ENCODE data around the gene PPP1R13L. TPM values are rescaled to one million over a fixed set of nuclear protein-coding genes. Genes with fewer than 3 reads are reported as not detected.

PPP1R13L gene
- total and polyA plus RNA-seq, 2 of the 8 experiments (the other 6 are each of a cell fraction or from before 2014, with no cell fraction given): 9.1 to 15.3 TPM

DNA sequence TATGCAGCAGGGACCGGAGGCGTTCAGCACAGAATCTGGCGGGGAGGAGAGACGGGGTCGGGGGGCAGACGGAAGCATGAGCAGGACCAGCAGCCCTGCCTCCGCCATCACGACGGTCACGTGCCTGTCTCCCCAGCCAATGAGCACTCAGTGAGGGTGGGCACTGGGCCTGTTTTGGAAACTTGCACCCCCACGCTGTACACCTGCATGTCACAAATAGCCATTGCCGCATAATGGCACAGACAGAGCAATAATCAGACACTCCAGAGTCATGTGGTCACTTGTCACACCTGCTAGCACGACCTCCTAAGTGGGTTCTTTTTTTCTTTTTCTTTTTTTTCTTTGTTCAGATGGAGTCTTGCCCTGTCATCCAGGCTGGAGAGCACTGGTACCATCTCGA lies 43.3 kb downstream of the PPP1R13L start:
- H3K23ac ChIP-seq (ENCODE audit: insufficient read length): no peak overlapping the region
- H3K4ac ChIP-seq (replicated peaks; ENCODE audit: insufficient read length, low read depth, low read length): no peak overlapping the region
- H2BK12ac ChIP-seq (ENCODE audit: low read depth, low read length): no peak overlapping the region
- H3K27ac ChIP-seq (ENCODE audit: low read depth, low read length): no peak overlapping the region
- no peak overlapping the region for H4K5ac ChIP-seq (ENCODE audit: insufficient read length, low read depth, low read length)
- CTCF ChIA-PET (ENCODE audit: partially characterized antibody): no interaction called here
- H3K9me3 ChIP-seq (ENCODE audit: insufficient read depth in 2 of 2, low read depth in 1 of 2, low read length in 1 of 2): no peaks in the 10 kb centered on the region
- no peak overlapping the region for H4K8ac ChIP-seq (ENCODE audit: extremely low read depth, insufficient read depth, low read length)
- POLR2A ChIA-PET (ENCODE audit: partially characterized antibody): interaction anchor here (1.2 to 4.9 kb wide), 3 partner anchors 8 to 13 kb away, joined by 3 to 25 read pairs (median 3); no protein-coding TSS in a partner anchor
- no peaks in the 10 kb centered on the region for H3K23me2 ChIP-seq (ENCODE audit: low read depth, low read length)
- H3K56ac ChIP-seq (replicated peaks; ENCODE audit: insufficient read length, low read depth, low read length): no peak overlapping the region
- no peak overlapping the region for H2BK20ac ChIP-seq (ENCODE audit: low read length)
- H3K14ac ChIP-seq (ENCODE audit: insufficient read length): no peak overlapping the region
- H3K4me1 ChIP-seq (replicated peaks in 1 of 4; ENCODE audit: control insufficient read depth in 3 of 4, insufficient read depth in 4 of 4, low read length in 3 of 4): no peaks in the 10 kb centered on the region
- H3K18ac ChIP-seq (ENCODE audit: extremely low read depth, low read length): no peak overlapping the region
- peaks cover 4% of the 10 kb centered on the region for H3K79me1 ChIP-seq (ENCODE audit: low read depth, low read length)
- no peak overlapping the region for H3K9ac ChIP-seq (replicated peaks in 1 of 4; ENCODE audit: extremely low read depth in 1 of 4, low read depth in 3 of 4, low read length in 3 of 4)
- no peak for FAIRE-seq
- H3K36me3 ChIP-seq (ENCODE audit: control insufficient read depth in 2 of 4, insufficient read depth in 4 of 4, low read length in 3 of 4): peaks cover 21 to 68% (median 44%) of the 10 kb centered on the region in 4 experiments
- no peaks in the 10 kb centered on the region for H3K27me3 ChIP-seq (replicated peaks in 1 of 4; ENCODE audit: control insufficient read depth in 3 of 4, extremely low read depth in 1 of 4, insufficient read depth in 3 of 4, low read length in 3 of 4)
- no peak overlapping the region for H2AK5ac ChIP-seq (ENCODE audit: low read depth, low read length)
- DNase-seq (ENCODE audit: low read depth in 1 of 2, low spot score in 2 of 2): no peak
- H2AFZ ChIP-seq (ENCODE audit: low read length): no peak overlapping the region
- H3K4me3 ChIP-seq (ENCODE audit: extremely low read depth in 1 of 4, insufficient read depth in 2 of 4, low read depth in 3 of 4, low read length in 4 of 4): no peak overlapping the region
- H2BK15ac ChIP-seq (ENCODE audit: low read length): no peak overlapping the region
- no peak overlapping the region for H4K91ac ChIP-seq (replicated peaks; ENCODE audit: insufficient read length, low read length)
- peaks cover 0 to 24% of the 10 kb centered on the region in 2 experiments for H4K20me1 ChIP-seq (replicated peaks in 1 of 2; ENCODE audit: control insufficient read depth in 1 of 2, insufficient read depth in 2 of 2, low read length in 2 of 2)
- no peak overlapping the region for H3K4me2 ChIP-seq (ENCODE audit: insufficient read depth in 1 of 2, low read depth in 2 of 2, low read length in 2 of 2)
- WGBS, 2 experiments (ENCODE audit: extremely low coverage in 1 of 2, insufficient coverage in 1 of 2, insufficient read length in 1 of 2, insufficient replicate concordance in 2 of 2, low coverage in 1 of 2, low lambda C conversion rate in 2 of 2, missing lambda C conversion rate in 1 of 2): 94% methylated on average over 14 of the region's 14 CpGs; no CpG with 5 or more reads in 1 of the 2 experiments
- H2BK5ac ChIP-seq (ENCODE audit: low read depth, low read length): no peak overlapping the region
- H2BK120ac ChIP-seq (replicated peaks; ENCODE audit: low read depth, low read length): no peak overlapping the region
- no peak for TF ChIP-seq RBBP5 (IDR thresholded peaks at IDR 0.05; ENCODE audit: borderline replicate concordance, low read depth, low read length)
- no peak for TF ChIP-seq MAFK (IDR thresholded peaks at IDR 0.05; ENCODE audit: low read depth, low read length)
- TF ChIP-seq SIX5 (IDR thresholded peaks at IDR 0.05; ENCODE audit: low read depth, low read length): no peak
- TF ChIP-seq E2F6 (IDR thresholded peaks at IDR 0.05): no peak
- TF ChIP-seq CHD2 (IDR thresholded peaks at IDR 0.05; ENCODE audit: low read length): no peak
- no peak for TF ChIP-seq JUND (IDR thresholded peaks at IDR 0.05; ENCODE audit: low read length)
- TF ChIP-seq MAX (IDR thresholded peaks at IDR 0.05): no peak
- no peak for TF ChIP-seq SUZ12 (IDR thresholded peaks at IDR 0.05; ENCODE audit: low read length)
- TF ChIP-seq TEAD4 (IDR thresholded peaks at IDR 0.05; ENCODE audit: low read depth, low read length): no peak
- no peak for TF ChIP-seq RFX5 (IDR thresholded peaks at IDR 0.05; ENCODE audit: borderline replicate concordance, low read depth, low read length)
- TF ChIP-seq CREB1 (IDR thresholded peaks at IDR 0.05): no peak
- no peak for TF ChIP-seq NANOG (IDR thresholded peaks at IDR 0.05; ENCODE audit: insufficient read depth, low read depth, low read length, poor library complexity, severe bottlenecking)
- no peak for TF ChIP-seq CTBP2 (IDR thresholded peaks at IDR 0.05; ENCODE audit: borderline replicate concordance, insufficient read depth, insufficient read length, low read length)
- no peaks in the 10 kb centered on the region for H3K79me2 ChIP-seq (ENCODE audit: control insufficient read depth in 1 of 2, insufficient read depth in 2 of 2, low read length in 2 of 2)
